Gastroesophageal sphincter (tissue), 3 donors: ENCODE measurements around the gene TEX22.

Source experiments
- POLR2AphosphoS5 ChIP-seq: sonication (generic); formaldehyde crosslinking; IDR thresholded peaks from one replicate; pipeline ENCODE4 v1.6.1; 2017; ENCODE audit warnings: antibody characterized with exemption
- TF ChIP-seq, protein P1 (sequence below), 4 experiments: fragments of 200-600 bp in 2 of 4; fragments of 450-650 bp in 2 of 4; sonication (generic) in 1 of 4; IDR thresholded peaks; one replicate each; pipeline ENCODE4 v1.5.1; 2017 to 2019; ENCODE audit warnings: antibody characterized with exemption in 4 of 4, mild to moderate bottlenecking in 2 of 4, moderate library complexity in 2 of 4

GRCh38 chr14:105351410-105351809, 46.9 kb upstream of the TEX22 start:
- no peak for TF ChIP-seq POLR2AphosphoS5
- TF ChIP-seq, protein P1, sequence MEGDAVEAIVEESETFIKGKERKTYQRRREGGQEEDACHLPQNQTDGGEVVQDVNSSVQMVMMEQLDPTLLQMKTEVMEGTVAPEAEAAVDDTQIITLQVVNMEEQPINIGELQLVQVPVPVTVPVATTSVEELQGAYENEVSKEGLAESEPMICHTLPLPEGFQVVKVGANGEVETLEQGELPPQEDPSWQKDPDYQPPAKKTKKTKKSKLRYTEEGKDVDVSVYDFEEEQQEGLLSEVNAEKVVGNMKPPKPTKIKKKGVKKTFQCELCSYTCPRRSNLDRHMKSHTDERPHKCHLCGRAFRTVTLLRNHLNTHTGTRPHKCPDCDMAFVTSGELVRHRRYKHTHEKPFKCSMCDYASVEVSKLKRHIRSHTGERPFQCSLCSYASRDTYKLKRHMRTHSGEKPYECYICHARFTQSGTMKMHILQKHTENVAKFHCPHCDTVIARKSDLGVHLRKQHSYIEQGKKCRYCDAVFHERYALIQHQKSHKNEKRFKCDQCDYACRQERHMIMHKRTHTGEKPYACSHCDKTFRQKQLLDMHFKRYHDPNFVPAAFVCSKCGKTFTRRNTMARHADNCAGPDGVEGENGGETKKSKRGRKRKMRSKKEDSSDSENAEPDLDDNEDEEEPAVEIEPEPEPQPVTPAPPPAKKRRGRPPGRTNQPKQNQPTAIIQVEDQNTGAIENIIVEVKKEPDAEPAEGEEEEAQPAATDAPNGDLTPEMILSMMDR (IDR thresholded peaks at IDR 0.05) = no peak
